GM12891 (cell line): Measurements from ENCODE around the gene WFIKKN2.

Experiments
- PAX5 ChIP-seq: IDR thresholded peaks from 2 replicates; pipeline ENCODE4 v1.6.1; 2011; ENCODE audit warnings: low read length, moderate library complexity, mild to moderate bottlenecking; ENCODE audit not compliant: insufficient read depth, severe bottlenecking
- POLR2A ChIP-seq: IDR thresholded peaks from 2 replicates; pipeline ENCODE4 v1.6.1; 2011; ENCODE audit warnings: low read depth, low read length, control low read depth
- POU2F2 ChIP-seq: IDR thresholded peaks from 2 replicates; pipeline ENCODE4 v1.6.1; 2011; ENCODE audit warnings: low read depth, mild to moderate bottlenecking, control low read depth, low read length, moderate library complexity
- TAF1 ChIP-seq: IDR thresholded peaks from 2 replicates; pipeline ENCODE4 v1.6.1; 2011; ENCODE audit warnings: low read depth, low read length, control low read depth

DNA sequence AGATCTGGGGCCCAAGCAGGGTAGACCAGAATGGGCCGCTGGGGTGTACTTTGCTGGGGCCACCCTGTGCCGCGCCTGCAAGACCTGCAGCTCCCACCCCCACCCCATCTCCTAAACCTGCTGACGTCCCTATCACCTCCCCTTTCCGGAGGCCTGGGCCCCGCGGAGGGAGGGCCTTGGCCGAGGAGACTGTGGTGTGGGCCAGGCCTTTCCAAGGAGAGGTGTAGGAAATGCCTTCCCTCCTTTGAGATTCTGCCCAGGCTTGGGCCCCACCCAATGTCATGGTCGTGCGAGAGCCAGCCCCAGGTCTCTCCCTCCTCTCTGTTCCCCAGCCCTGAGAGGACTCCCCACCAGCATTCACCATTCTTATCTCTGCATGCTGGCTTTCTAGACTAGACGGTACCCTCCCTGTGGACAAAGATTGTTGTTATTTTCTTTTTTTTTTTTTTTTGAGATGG lies 3.9 kb upstream of the WFIKKN2 start:
- TF ChIP-seq POU2F2 (no peak), TAF1 (no peak), POLR2A (no peak), PAX5 (no peak)
